ENCODE data around the gene OGA. TPM values are rescaled to one million over a fixed set of nuclear protein-coding genes. Genes with fewer than 3 reads are reported as not detected.

The OGA gene
- total and polyA plus RNA-seq, 9 of the 15 experiments (the other 6 are each of a cell fraction or from before 2014, with no cell fraction given): 13.5 to 73.5 (median 59.5) TPM

- TF ChIP-seq KAT7 (CRISPR knock-in tag; IDR thresholded peaks at IDR 0.05; ENCODE audit: borderline replicate concordance) (peak; percentile 95), HCFC1 (IDR thresholded peaks at IDR 0.05; ENCODE audit: low read depth, low read length) (no peak), RB1 (IDR thresholded peaks at IDR 0.05; ENCODE audit: low read depth) (0 out of 2 replicates have a peak, but pooled peaks have one; percentile 31), ETS1 (conservative IDR thresholded peaks at IDR 0.05; ENCODE audit: control insufficient read depth, low read depth, low read length) (peak; percentile 28; the same call in 1 of the 2 replicates), ZNF282 (CRISPR knock-in tag; IDR thresholded peaks at IDR 0.05) (no peak), FOXK1 (CRISPR knock-in tag; IDR thresholded peaks at IDR 0.05; ENCODE audit: borderline replicate concordance) (no peak), NRF1 (conservative IDR thresholded peaks at IDR 0.05 in 1 of 2, IDR thresholded peaks at IDR 0.05 in 1 of 2) (peak; percentile 89 to 92), IRF1 (CRISPR knock-in tag; IDR thresholded peaks at IDR 0.05; ENCODE audit: borderline replicate concordance) (no peak), CUX1 (CRISPR knock-in tag; IDR thresholded peaks at IDR 0.05) (no peak), SPI1 (IDR thresholded peaks at IDR 0.05; ENCODE audit: borderline replicate concordance, low read depth, low read length) (no peak), HNRNPLL (IDR thresholded peaks at IDR 0.05; ENCODE audit: low read depth, low read length, poor library complexity, severe bottlenecking) (no peak), CREB3L1 (IDR thresholded peaks at IDR 0.05; ENCODE audit: borderline replicate concordance, low read depth) (peak; percentile 48; the same call in 1 of the 2 replicates), KLF10 (CRISPR knock-in tag; IDR thresholded peaks at IDR 0.05) (no peak), ZKSCAN3 (CRISPR knock-in tag; IDR thresholded peaks at IDR 0.05) (no peak), ZNF695 (CRISPR knock-in tag; IDR thresholded peaks at IDR 0.05) (no peak), HDAC2 (IDR thresholded peaks at IDR 0.05) (peak; percentile 81; the same call in 1 of the 2 replicates), MITF (IDR thresholded peaks at IDR 0.05) (no peak)
These were observed 12.3 kb upstream of the OGA start (continued) for GRCh38 chr10:101830322-101831168.

Data from K562 (cell line).